SK-N-SH (cell line): Measurements from ENCODE around the gene CUX1. TPM values are rescaled to one million over a fixed set of nuclear protein-coding genes. Genes with fewer than 3 reads are reported as not detected.
A peak's percentile ranks its signal among the peaks of the same experiment; 100 is the strongest.

ENCODE experiments used
- CTCF ChIA-PET: fragments of 300-600, 350-600 bp; formaldehyde crosslinking; extraction: SDS; loops from one replicate; lab custom pipeline; 2021; lab: Yijun Ruan, JAX
- POLR2A ChIA-PET: fragments of 350-600 bp; sonication (Branson Sonifier 250); formaldehyde crosslinking; extraction: SDS; loops from one replicate; lab custom pipeline; 2020; ENCODE audit warnings: antibody characterized with exemption, inconsistent platforms; lab: Yijun Ruan, JAX
- DNase-seq: peaks from one replicate; pipeline ENCODE4 v3.0.0; 2012
- H2AFZ ChIP-seq: fragments of 200-600 bp; sonication (generic); 2 replicates; pipeline ENCODE4 v1.8.1; 2016; ENCODE audit warnings: antibody characterized with exemption, mild to moderate bottlenecking, low read depth
- H3F3A ChIP-seq: fragments of 200-600 bp; sonication (generic); replicated peaks from 2 replicates; pipeline ENCODE3; 2016; ENCODE audit warnings: antibody characterized with exemption, mild to moderate bottlenecking; ENCODE audit not compliant: insufficient read depth
- H3K27ac ChIP-seq, 2 experiments: fragments of 200-500 bp in 1 of 2; fragments of 200-600 bp in 1 of 2; sonication (Bioruptor generic) in 1 of 2; sonication (generic), shearing (Covaris generic) in 1 of 2; 2 replicates each; pipeline versions ENCODE4 v1.5.1 to v1.6.1; 2014 to 2016; ENCODE audit warnings: low read depth in 2 of 2, inconsistent platforms in 1 of 2, low read length in 1 of 2, mild to moderate bottlenecking in 1 of 2, mixed read lengths in 1 of 2
- H3K27me3 ChIP-seq: fragments of 200-600 bp; sonication (generic), shearing (Covaris generic); 2 replicates; pipeline ENCODE4 v1.6.1; 2016; ENCODE audit warnings: mixed run types; ENCODE audit not compliant: insufficient read depth
- H3K36me3 ChIP-seq, 2 experiments: fragments of 200-500 bp in 1 of 2; fragments of 200-600 bp in 1 of 2; sonication (Bioruptor generic) in 1 of 2; sonication (generic) in 1 of 2; replicated peaks in 1 of 2; 2 replicates each; pipeline versions ENCODE3 to v1.5.1; 2014 to 2016; ENCODE audit warnings: low read length in 1 of 2, mild to moderate bottlenecking in 1 of 2; ENCODE audit not compliant: insufficient read depth in 2 of 2, control insufficient read depth in 1 of 2
- H3K4me1 ChIP-seq, 2 experiments: fragments of 200-500 bp in 1 of 2; fragments of 200-600 bp in 1 of 2; sonication (Bioruptor generic) in 1 of 2; sonication (generic), shearing (Covaris generic) in 1 of 2; 2 replicates each; pipeline versions ENCODE4 v1.5.1 to v1.6.1; 2014 to 2016; ENCODE audit warnings: low read depth in 1 of 2, low read length in 1 of 2, mixed run types in 1 of 2; ENCODE audit not compliant: insufficient read depth in 2 of 2, control insufficient read depth in 1 of 2
- H3K4me2 ChIP-seq: fragments of 200-600 bp; sonication (generic), shearing (Covaris generic); 2 replicates; pipeline ENCODE4 v1.6.1; 2017; ENCODE audit warnings: mixed run types
- H3K4me3 ChIP-seq, 2 experiments: fragments of 200-500 bp in 1 of 2; fragments of 200-600 bp in 1 of 2; sonication (Bioruptor generic) in 1 of 2; sonication (generic), shearing (Covaris generic) in 1 of 2; 2 replicates each; pipeline versions ENCODE4 v1.5.1 to v1.8.1; 2014 to 2016; ENCODE audit warnings: low read depth in 2 of 2, inconsistent platforms in 1 of 2, low read length in 1 of 2, mild to moderate bottlenecking in 1 of 2, mixed read lengths in 1 of 2, moderate library complexity in 1 of 2
- H3K79me2 ChIP-seq: fragments of 200-600 bp; sonication (generic); 2 replicates; pipeline ENCODE4 v1.8.1; 2017; ENCODE audit warnings: mild to moderate bottlenecking; ENCODE audit not compliant: insufficient read depth
- H3K9ac ChIP-seq: fragments of 200-600 bp; sonication (generic); 2 replicates; pipeline ENCODE4 v1.6.1; 2017; ENCODE audit warnings: mixed run types
- H3K9me2 ChIP-seq: fragments of 200-600 bp; sonication (generic); 2 replicates; pipeline ENCODE4 v1.6.1; 2017; ENCODE audit warnings: mixed run types
- H3K9me3 ChIP-seq: fragments of 200-600 bp; sonication (generic); 2 replicates; pipeline ENCODE4 v1.6.1; 2017; ENCODE audit warnings: mixed run types, mild to moderate bottlenecking, moderate library complexity
- H4K20me1 ChIP-seq: fragments of 200-600 bp; sonication (generic); 2 replicates; pipeline ENCODE4 v1.6.1; 2017; ENCODE audit warnings: mild to moderate bottlenecking, mixed run types; ENCODE audit not compliant: insufficient read depth
- EP300 ChIP-seq, 2 experiments: IDR thresholded peaks; 2 replicates each; pipeline versions ENCODE4 v1.4.0 to v1.6.1; 2012; ENCODE audit warnings: borderline replicate concordance in 1 of 2, low read depth in 1 of 2, low read length in 1 of 2
- EZH2phosphoT487 ChIP-seq: fragments of 200-600 bp; sonication (generic); IDR thresholded peaks from 2 replicates; pipeline ENCODE4 v1.6.1; 2017; ENCODE audit warnings: low read depth, mixed run types, mild to moderate bottlenecking, antibody characterized with exemption, moderate library complexity, borderline replicate concordance
- FOXJ3 ChIP-seq: sonication (generic); formaldehyde crosslinking; IDR thresholded peaks from 2 replicates; pipeline ENCODE4 v1.5.1; 2020; ENCODE audit warnings: mild to moderate bottlenecking, missing genetic modification reagents
- FOXM1 ChIP-seq: IDR thresholded peaks from 2 replicates; pipeline ENCODE4 v1.4.0; 2012; ENCODE audit warnings: low read depth, mild to moderate bottlenecking
- GABPA ChIP-seq: IDR thresholded peaks from 2 replicates; pipeline ENCODE4 v1.4.0; 2012; ENCODE audit warnings: low read depth, mild to moderate bottlenecking
- GATA2 ChIP-seq: sonication (generic); formaldehyde crosslinking; IDR thresholded peaks from 2 replicates; pipeline ENCODE4 v1.5.0; 2020; ENCODE audit warnings: mild to moderate bottlenecking, missing genetic modification reagents
- JUND ChIP-seq: IDR thresholded peaks from 2 replicates; pipeline ENCODE4 v1.4.0; 2012
- MAX ChIP-seq: IDR thresholded peaks from 2 replicates; pipeline ENCODE4 v1.4.0; 2012; ENCODE audit warnings: low read depth
- MXI1 ChIP-seq: IDR thresholded peaks from 2 replicates; pipeline ENCODE4 v1.6.1; 2012; ENCODE audit warnings: mild to moderate bottlenecking, low read depth, low read length, improper control_type of control experiment
- RCOR1 ChIP-seq: fragments of 150-350 bp; IDR thresholded peaks from 2 replicates; pipeline ENCODE4 v1.6.1; 2017; ENCODE audit warnings: antibody characterized with exemption, low read length
- REST ChIP-seq: IDR thresholded peaks from 2 replicates; pipeline ENCODE4 v1.6.1; 2012; ENCODE audit warnings: mild to moderate bottlenecking, low read depth, low read length, moderate library complexity
- RFX5 ChIP-seq: IDR thresholded peaks from 2 replicates; pipeline ENCODE4 v1.6.1; 2012; ENCODE audit warnings: mild to moderate bottlenecking, improper control_type of control experiment, low read length
- RXRA ChIP-seq: IDR thresholded peaks from 2 replicates; pipeline ENCODE4 v1.4.0; 2012; ENCODE audit warnings: low read depth, mild to moderate bottlenecking, borderline replicate concordance
- SIN3A ChIP-seq: IDR thresholded peaks from 2 replicates; pipeline ENCODE4 v1.6.1; 2012; ENCODE audit warnings: low read depth, mild to moderate bottlenecking, low read length, moderate library complexity, borderline replicate concordance
- TAF1 ChIP-seq: IDR thresholded peaks from 2 replicates; pipeline ENCODE4 v1.6.1; 2012; ENCODE audit warnings: low read depth, mild to moderate bottlenecking, low read length, moderate library complexity, borderline replicate concordance
- USF2 ChIP-seq: fragments of 150-350 bp; IDR thresholded peaks from 2 replicates; pipeline ENCODE4 v1.6.1; 2017; ENCODE audit warnings: antibody characterized with exemption, low read length, low read depth, borderline replicate concordance
- YY1 ChIP-seq: IDR thresholded peaks from 2 replicates; pipeline ENCODE4 v1.4.0; 2012; ENCODE audit warnings: low read depth, mild to moderate bottlenecking
- WGBS: methylation state at CpG from one replicate; pipeline ENCODE4 v1.1.6; 2017; ENCODE audit warnings: low lambda C conversion rate; 5-methylcytosine and 5-hydroxymethylcytosine counted together
- polyA plus RNA-seq, 3 experiments: library from polyadenylated mRNA; depleted of rRNA; stranded (reverse); fragments of >200 nt; gene quantifications; 2 replicates each; pipeline ENCODE4 v1.2.3, GENCODE V29; 2012

Gene CUX1
- polyA plus RNA-seq, 1 of the 3 experiments (the other 2 are of a cell fraction), result 68.6 TPM

- H3K4me1 ChIP-seq, result peaks cover 0 to 21% of the 10 kb centered on the region in 2 experiments; a peak in 2 of 4 replicates
- TF ChIP-seq REST, result no peak
- no peak for TF ChIP-seq FOXJ3 (CRISPR knock-in tag)
- no peak for TF ChIP-seq EZH2phosphoT487
- TF ChIP-seq RCOR1, result no peak
- no peak for TF ChIP-seq GATA2 (CRISPR knock-in tag)
- TF ChIP-seq, all 33 proteins: peak for 0
- no peaks in the 10 kb centered on the region for H3K79me2 ChIP-seq
- CTCF ChIA-PET, result no interaction called here
- POLR2A ChIA-PET, result no interaction called here
- H3K27me3 ChIP-seq, result no peaks in the 10 kb centered on the region
- H3F3A ChIP-seq, result no peaks in the 10 kb centered on the region
- no peak for DNase-seq
- no peaks in the 10 kb centered on the region for H3K9me2 ChIP-seq
- no peak overlapping the region for H3K4me3 ChIP-seq
- WGBS, result 94% methylated on average over 22 of the region's 22 CpGs
- H3K27ac ChIP-seq, result no peak overlapping the region
- no peaks in the 10 kb centered on the region for H4K20me1 ChIP-seq
- no peak overlapping the region for H3K4me2 ChIP-seq
- no peaks in the 10 kb centered on the region for H3K9me3 ChIP-seq
- H3K9ac ChIP-seq, result no peak overlapping the region
- H3K36me3 ChIP-seq, result peaks cover 7 to 11% of the 10 kb centered on the region in 2 experiments
- no peak overlapping the region for H2AFZ ChIP-seq
These were observed 394.4 kb downstream of the CUX1 start for GRCh38 chr7:102211590-102212550.

- Histone ChIP-seq H3K4me3 (no peak overlapping the region), H3K4me2 (no peak overlapping the region), H3K9ac (no peak overlapping the region), H3K27me3 (no peaks in the 10 kb centered on the region), H3K9me3 (no peaks in the 10 kb centered on the region), H3K36me3 (peaks cover 5 to 8% of the 10 kb centered on the region in 2 experiments), H3K4me1 (peaks cover 0 to 31% of the 10 kb centered on the region in 2 experiments; a peak in 2 of 4 replicates), H3F3A (peaks cover 3% of the 10 kb centered on the region), H2AFZ (no peak overlapping the region), H3K9me2 (no peaks in the 10 kb centered on the region), H4K20me1 (no peaks in the 10 kb centered on the region), H3K27ac (peak overlapping the region in 1 of 2 experiments; percentile 88; a peak in 1 of 4 replicates), H3K79me2 (no peaks in the 10 kb centered on the region)
- no peak for DNase-seq
- POLR2A ChIA-PET, result no interaction called here
- CTCF ChIA-PET, result interaction anchor here (0.6 to 2.0 kb wide), 4 partner anchors 17 to 82 kb away, joined by 3 to 8 read pairs (median 3); no protein-coding TSS in a partner anchor
- WGBS, result 89% methylated on average over 15 of the region's 15 CpGs
- no peak for TF ChIP-seq SIN3A
- no peak for TF ChIP-seq YY1
- TF ChIP-seq TAF1, result no peak
- no peak for TF ChIP-seq USF2
- TF ChIP-seq FOXM1, result no peak
- no peak for TF ChIP-seq EP300 (IDR thresholded peaks at IDR 0.05; ENCODE audit: borderline replicate concordance in 1 of 2, low read depth in 1 of 2, low read length in 1 of 2)
- TF ChIP-seq MAX, result no peak
- no peak for TF ChIP-seq FOXJ3 (CRISPR knock-in tag)
- no peak for TF ChIP-seq MXI1
- no peak for TF ChIP-seq RFX5
- TF ChIP-seq JUND, result no peak
- TF ChIP-seq RXRA, result no peak
- TF ChIP-seq GATA2 (CRISPR knock-in tag), result no peak
- TF ChIP-seq GABPA, result no peak
These were observed 397.1 kb downstream of the CUX1 start for GRCh38 chr7:102214477-102215072.
